Measurements from ENCODE around the gene ORC2. TPM values are rescaled to one million over a fixed set of nuclear protein-coding genes. Genes with fewer than 3 reads are reported as not detected.
"Not testable (repeated sequence)": the region's sequence is repeated elsewhere in the genome, so short reads cannot be mapped to it uniquely, and the experiment has no call there.

ORC2 gene
- total RNA-seq, 1 donor from 2014 or later, result 5.2 TPM

DNA sequence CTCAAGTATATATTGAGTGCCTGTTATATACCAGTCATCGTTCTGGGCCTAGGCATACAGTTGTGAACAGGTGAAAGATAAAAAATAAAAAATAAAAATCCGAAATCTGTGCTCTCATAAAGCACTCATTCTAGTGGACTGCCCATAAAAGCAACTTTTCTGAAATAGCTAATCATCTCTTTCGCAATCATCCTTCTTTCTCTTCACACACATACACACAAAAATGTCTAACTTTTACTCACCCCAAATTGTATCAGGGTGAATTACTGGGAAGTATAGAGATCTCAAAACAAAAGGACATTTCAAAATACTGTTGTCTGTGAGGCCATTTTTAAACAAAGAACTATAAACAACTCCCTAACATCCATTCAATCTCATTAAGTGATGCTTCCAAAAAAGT, 29.6 kb upstream of the ORC2 start:
- Histone ChIP-seq H3K4me1 (no peaks in the 10 kb centered on the region), H3K36me3 (peaks cover 32 to 38% of the 10 kb centered on the region in 2 donors), H3K27me3 (no peaks in the 10 kb centered on the region), H3K27ac (no peak overlapping the region), H3K4me3 (no peak overlapping the region), H3K9me3 (no peaks in the 10 kb centered on the region)
- no peak for DNase-seq (ENCODE audit: low spot score in 2 of 2)
- TF ChIP-seq, protein P1, sequence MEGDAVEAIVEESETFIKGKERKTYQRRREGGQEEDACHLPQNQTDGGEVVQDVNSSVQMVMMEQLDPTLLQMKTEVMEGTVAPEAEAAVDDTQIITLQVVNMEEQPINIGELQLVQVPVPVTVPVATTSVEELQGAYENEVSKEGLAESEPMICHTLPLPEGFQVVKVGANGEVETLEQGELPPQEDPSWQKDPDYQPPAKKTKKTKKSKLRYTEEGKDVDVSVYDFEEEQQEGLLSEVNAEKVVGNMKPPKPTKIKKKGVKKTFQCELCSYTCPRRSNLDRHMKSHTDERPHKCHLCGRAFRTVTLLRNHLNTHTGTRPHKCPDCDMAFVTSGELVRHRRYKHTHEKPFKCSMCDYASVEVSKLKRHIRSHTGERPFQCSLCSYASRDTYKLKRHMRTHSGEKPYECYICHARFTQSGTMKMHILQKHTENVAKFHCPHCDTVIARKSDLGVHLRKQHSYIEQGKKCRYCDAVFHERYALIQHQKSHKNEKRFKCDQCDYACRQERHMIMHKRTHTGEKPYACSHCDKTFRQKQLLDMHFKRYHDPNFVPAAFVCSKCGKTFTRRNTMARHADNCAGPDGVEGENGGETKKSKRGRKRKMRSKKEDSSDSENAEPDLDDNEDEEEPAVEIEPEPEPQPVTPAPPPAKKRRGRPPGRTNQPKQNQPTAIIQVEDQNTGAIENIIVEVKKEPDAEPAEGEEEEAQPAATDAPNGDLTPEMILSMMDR (IDR thresholded peaks at IDR 0.05), result no peak
- intact Hi-C loops (cut with DNase I), result no loop called here

GRCh38 chr2:200987137-200987536, 23.7 kb upstream of the ORC2 start:
- H3K4me1 ChIP-seq, result no peaks in the 10 kb centered on the region
- DNase-seq (ENCODE audit: low spot score in 2 of 2), result no peak
- H3K36me3 ChIP-seq, result peaks cover 34 to 52% of the 10 kb centered on the region in 2 donors
- H3K9me3 ChIP-seq, result no peaks in the 10 kb centered on the region
- TF ChIP-seq, protein P1 (IDR thresholded peaks at IDR 0.05), result no peak
- H3K27ac ChIP-seq, result no peak overlapping the region
- intact Hi-C loops (cut with DNase I), result no loop called here
- H3K27me3 ChIP-seq, result no peaks in the 10 kb centered on the region
- H3K4me3 ChIP-seq, result no peak overlapping the region

DNA sequence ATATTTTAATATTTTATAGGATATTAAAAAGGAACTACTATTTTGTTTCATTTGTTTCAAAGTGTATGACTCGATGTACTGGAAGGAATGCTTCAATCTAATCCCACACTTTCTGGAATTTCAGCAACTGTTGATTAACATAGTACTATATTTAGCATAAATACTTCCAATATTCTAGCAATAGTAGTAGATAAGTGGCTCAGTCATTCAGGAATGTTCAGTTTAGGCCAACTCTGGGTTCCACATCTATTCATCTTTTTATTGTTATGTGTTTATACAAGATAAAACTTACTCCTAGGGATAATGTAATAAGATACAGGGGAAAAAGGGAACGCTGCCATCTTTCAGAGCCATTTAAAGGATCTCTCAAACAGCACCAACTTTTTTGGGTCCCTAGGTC, 22.3 kb upstream of the ORC2 start:
- no peak for DNase-seq (ENCODE audit: low spot score in 2 of 2)
- H3K27ac ChIP-seq, result no peak overlapping the region
- H3K4me3 ChIP-seq, result no peak overlapping the region
- TF ChIP-seq, protein P1 (IDR thresholded peaks at IDR 0.05), result no peak
- no peaks in the 10 kb centered on the region for H3K9me3 ChIP-seq
- H3K4me1 ChIP-seq, result no peaks in the 10 kb centered on the region
- peaks cover 29 to 56% of the 10 kb centered on the region in 2 donors for H3K36me3 ChIP-seq
- intact Hi-C loops (cut with DNase I), result no loop called here
- H3K27me3 ChIP-seq, result no peaks in the 10 kb centered on the region

DNA sequence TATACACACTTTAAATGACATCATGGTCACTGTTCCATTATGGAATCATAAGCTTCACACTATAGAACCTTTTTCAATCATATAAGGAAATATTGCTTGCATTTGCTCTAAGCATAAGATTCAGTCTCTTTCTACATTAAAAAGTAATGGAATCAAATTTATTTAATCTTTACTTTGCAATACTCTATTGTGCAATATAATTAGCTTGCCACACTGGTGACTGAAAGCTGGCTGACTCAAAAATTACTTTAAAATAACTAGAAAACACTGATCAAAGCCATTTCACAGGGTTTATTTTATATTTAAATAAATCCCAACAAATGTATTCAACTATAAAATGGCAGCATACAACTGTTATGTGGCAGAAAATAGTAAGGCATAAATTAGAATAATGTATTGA, 13.2 kb upstream of the ORC2 start:
- Histone ChIP-seq H3K9me3 (no peaks in the 10 kb centered on the region), H3K36me3 (peaks cover 10 to 15% of the 10 kb centered on the region in 2 donors), H3K27me3 (no peaks in the 10 kb centered on the region), H3K27ac (no peak overlapping the region), H3K4me1 (no peaks in the 10 kb centered on the region), H3K4me3 (no peak overlapping the region)
- TF ChIP-seq, protein P1 (IDR thresholded peaks at IDR 0.05), result no peak
- no peak for DNase-seq (ENCODE audit: low spot score in 2 of 2)
- intact Hi-C loops (cut with DNase I), result no loop called here

- Histone ChIP-seq H3K27me3 (no peaks in the 10 kb centered on the region), H3K4me3 (no peak overlapping the region), H3K36me3 (peaks cover 4 to 5% of the 10 kb centered on the region in 2 donors), H3K9me3 (no peaks in the 10 kb centered on the region), H3K4me1 (no peaks in the 10 kb centered on the region), H3K27ac (no peak overlapping the region)
- no peak for DNase-seq (ENCODE audit: low spot score in 2 of 2)
- TF ChIP-seq, protein P1 (IDR thresholded peaks at IDR 0.05), result no peak
- intact Hi-C loops (cut with DNase I), result no loop called here
These were observed 12.2 kb upstream of the ORC2 start for GRCh38 chr2:200975672-200976071.

DNA sequence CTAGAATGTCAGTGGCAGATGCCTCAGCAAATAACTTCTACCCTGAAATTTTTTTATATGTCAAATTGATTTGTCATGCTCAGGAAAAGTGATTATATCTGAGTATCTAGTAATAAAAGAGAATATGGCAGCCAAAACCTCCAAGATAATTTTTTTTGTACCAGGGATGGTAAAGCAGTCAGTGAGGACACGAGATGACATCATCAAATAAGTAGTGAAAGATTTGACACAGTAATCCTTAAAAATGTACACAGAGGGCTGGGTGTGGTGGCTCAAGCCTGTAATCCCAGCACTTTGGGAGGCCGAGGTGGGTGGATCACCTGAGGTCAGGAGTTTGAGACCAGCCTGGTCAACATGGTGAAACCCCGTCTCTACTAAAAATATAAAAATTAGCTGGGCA, 6.6 kb upstream of the ORC2 start:
- H3K27me3 ChIP-seq; intact Hi-C loops (cut with DNase I); DNase-seq (ENCODE audit: low spot score in 2 of 2); H3K36me3 ChIP-seq; H3K9me3 ChIP-seq; H3K27ac ChIP-seq; H3K4me1 ChIP-seq; H3K4me3 ChIP-seq: not testable (repeated sequence)
